ENCODE results near the gene FGF14. TPM values are rescaled to one million over a fixed set of nuclear protein-coding genes. Genes with fewer than 3 reads are reported as not detected.

FGF14 gene
- total and polyA plus RNA-seq, 3 donors from 2014 or later: 0.56 to 4.5 (median 1.7) TPM

- H3K36me3 ChIP-seq (ENCODE audit: low read depth, missing control alignments): no peaks in the 10 kb centered on the region
- no peak for TF ChIP-seq POLR2A (IDR thresholded peaks at IDR 0.05)
- TF ChIP-seq, protein P1, sequence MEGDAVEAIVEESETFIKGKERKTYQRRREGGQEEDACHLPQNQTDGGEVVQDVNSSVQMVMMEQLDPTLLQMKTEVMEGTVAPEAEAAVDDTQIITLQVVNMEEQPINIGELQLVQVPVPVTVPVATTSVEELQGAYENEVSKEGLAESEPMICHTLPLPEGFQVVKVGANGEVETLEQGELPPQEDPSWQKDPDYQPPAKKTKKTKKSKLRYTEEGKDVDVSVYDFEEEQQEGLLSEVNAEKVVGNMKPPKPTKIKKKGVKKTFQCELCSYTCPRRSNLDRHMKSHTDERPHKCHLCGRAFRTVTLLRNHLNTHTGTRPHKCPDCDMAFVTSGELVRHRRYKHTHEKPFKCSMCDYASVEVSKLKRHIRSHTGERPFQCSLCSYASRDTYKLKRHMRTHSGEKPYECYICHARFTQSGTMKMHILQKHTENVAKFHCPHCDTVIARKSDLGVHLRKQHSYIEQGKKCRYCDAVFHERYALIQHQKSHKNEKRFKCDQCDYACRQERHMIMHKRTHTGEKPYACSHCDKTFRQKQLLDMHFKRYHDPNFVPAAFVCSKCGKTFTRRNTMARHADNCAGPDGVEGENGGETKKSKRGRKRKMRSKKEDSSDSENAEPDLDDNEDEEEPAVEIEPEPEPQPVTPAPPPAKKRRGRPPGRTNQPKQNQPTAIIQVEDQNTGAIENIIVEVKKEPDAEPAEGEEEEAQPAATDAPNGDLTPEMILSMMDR (IDR thresholded peaks at IDR 0.05): no peak
- H3K4me3 ChIP-seq: no peak overlapping the region
- H3K4me1 ChIP-seq: no peaks in the 10 kb centered on the region
- intact Hi-C loops (cut with DNase I; ENCODE audit: low total_unique reads): no loop called here
- DNase-seq: no peak
- 66 to 73% methylated on average over 3 of the region's 3 CpGs for WGBS, 2 donors
- H3K9me3 ChIP-seq: no peaks in the 10 kb centered on the region
- no peaks in the 10 kb centered on the region for H3K27me3 ChIP-seq
- no peak overlapping the region for H3K27ac ChIP-seq
These were observed 265.0 kb downstream of the FGF14 start for GRCh38 chr13:102136735-102137296.

DNA sequence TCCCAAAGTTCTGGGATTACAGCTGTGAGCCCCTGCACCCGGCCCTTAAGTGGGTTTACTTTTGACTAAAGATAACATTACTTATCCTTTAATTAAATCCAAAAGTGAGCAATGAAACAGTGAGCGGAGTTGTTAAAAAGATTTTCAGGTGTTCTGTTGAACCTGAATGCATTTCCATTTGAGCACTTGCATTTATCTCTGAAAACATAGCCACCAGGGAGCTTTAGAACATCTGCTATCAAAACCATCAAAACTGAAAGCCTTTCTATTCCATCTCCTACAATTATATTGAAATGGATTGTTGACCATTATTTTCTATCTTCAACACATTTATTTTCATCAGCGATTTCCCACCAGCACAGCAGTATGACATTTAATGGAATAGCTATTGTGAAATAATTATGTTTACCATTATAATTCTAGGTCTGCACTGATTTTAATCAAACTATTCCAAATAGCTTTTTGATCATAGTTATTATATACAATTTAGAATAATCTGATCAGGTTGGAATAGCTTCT lies 269.0 kb downstream of the FGF14 start:
- TF ChIP-seq, protein P1 (IDR thresholded peaks at IDR 0.05): no peak
- no peak for TF ChIP-seq POLR2A (IDR thresholded peaks at IDR 0.05)
- intact Hi-C loops (cut with DNase I; ENCODE audit: low total_unique reads): no loop called here

GRCh38 chr13:102131246-102131645 lies 270.6 kb downstream of the FGF14 start:
- H3K27ac ChIP-seq: no peak overlapping the region
- no peak for TF ChIP-seq POLR2A (IDR thresholded peaks at IDR 0.05)

More for the DNA sequence above, 269.0 kb downstream of the FGF14 start:
- Histone ChIP-seq H3K36me3 (ENCODE audit: low read depth, missing control alignments) (no peaks in the 10 kb centered on the region), H3K27ac (no peak overlapping the region), H3K9me3 (no peaks in the 10 kb centered on the region), H3K27me3 (no peaks in the 10 kb centered on the region), H3K4me3 (no peak overlapping the region), H3K4me1 (no peaks in the 10 kb centered on the region)
- DNase-seq: no peak
- WGBS, 2 donors: 68 to 88% methylated on average over 3 of the region's 3 CpGs

DNA sequence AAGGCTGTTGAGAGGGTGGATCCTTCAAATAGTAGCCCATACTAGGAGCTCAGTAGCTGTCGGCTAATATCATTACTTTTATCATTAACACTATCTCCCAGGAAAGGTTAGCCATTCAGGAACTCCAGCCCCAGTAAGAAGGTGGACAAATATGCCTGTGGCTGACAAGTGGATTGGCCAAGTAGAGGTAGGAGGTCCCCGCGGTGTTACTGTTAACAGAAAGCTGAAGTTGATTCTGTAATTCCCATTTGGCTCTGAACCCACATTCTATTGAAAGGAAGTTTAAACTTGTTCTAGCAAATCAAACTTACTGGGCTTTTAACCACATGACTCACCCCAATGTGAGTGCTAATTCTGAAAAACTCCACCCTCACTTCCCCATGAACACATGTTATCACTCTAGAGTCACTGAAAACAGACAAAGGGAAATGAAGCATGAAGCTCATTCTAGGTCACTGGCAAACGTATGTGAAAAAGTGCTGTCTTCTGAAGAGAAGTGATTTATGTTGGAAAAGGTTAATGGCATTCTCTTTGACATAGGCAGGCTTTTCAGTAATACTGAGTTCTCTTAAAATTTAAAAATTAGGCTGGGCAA lies 273.5 kb downstream of the FGF14 start:
- no peaks in the 10 kb centered on the region for H3K27me3 ChIP-seq
- TF ChIP-seq, protein P1 (IDR thresholded peaks at IDR 0.05): no peak
- TF ChIP-seq POLR2A (IDR thresholded peaks at IDR 0.05): no peak
- H3K4me1 ChIP-seq: no peaks in the 10 kb centered on the region
- DNase-seq: no peak
- no peak overlapping the region for H3K4me3 ChIP-seq
- WGBS, 2 donors: 69 to 76% methylated on average over 4 of the region's 4 CpGs
- intact Hi-C loops (cut with DNase I; ENCODE audit: low total_unique reads): no loop called here
- no peaks in the 10 kb centered on the region for H3K9me3 ChIP-seq
- no peaks in the 10 kb centered on the region for H3K36me3 ChIP-seq (ENCODE audit: low read depth, missing control alignments)
- no peak overlapping the region for H3K27ac ChIP-seq

More at GRCh38 chr13:102131246-102131645, 270.6 kb downstream of the FGF14 start:
- Histone ChIP-seq H3K27me3 (no peaks in the 10 kb centered on the region), H3K4me3 (no peak overlapping the region), H3K4me1 (no peaks in the 10 kb centered on the region), H3K36me3 (ENCODE audit: low read depth, missing control alignments) (no peaks in the 10 kb centered on the region), H3K9me3 (no peaks in the 10 kb centered on the region)
- DNase-seq: no peak
- intact Hi-C loops (cut with DNase I; ENCODE audit: low total_unique reads): no loop called here
- 90 to 96% methylated on average over 2 of the region's 2 CpGs for WGBS, 2 donors

- WGBS, 2 donors: 87 to 94% methylated on average over 1 of the region's 1 CpG
- no peak overlapping the region for H3K4me3 ChIP-seq
These were observed 274.7 kb downstream of the FGF14 start for GRCh38 chr13:102127153-102127552.

More at GRCh38 chr13:102127153-102127552, 274.7 kb downstream of the FGF14 start:
- H3K27me3 ChIP-seq: no peaks in the 10 kb centered on the region
- H3K27ac ChIP-seq: no peak overlapping the region
- DNase-seq: no peak
- H3K9me3 ChIP-seq: no peaks in the 10 kb centered on the region
- no peaks in the 10 kb centered on the region for H3K36me3 ChIP-seq (ENCODE audit: low read depth, missing control alignments)
- no peaks in the 10 kb centered on the region for H3K4me1 ChIP-seq
- intact Hi-C loops (cut with DNase I; ENCODE audit: low total_unique reads): no loop called here
- TF ChIP-seq POLR2A (IDR thresholded peaks at IDR 0.05): no peak
- TF ChIP-seq, protein P1 (IDR thresholded peaks at IDR 0.05): no peak
